Measurements from ENCODE around the gene IFITM10. TPM values are rescaled to one million over a fixed set of nuclear protein-coding genes. Genes with fewer than 3 reads are reported as not detected.

Gene IFITM10
- total and polyA plus RNA-seq, 4 donors: 3.4 to 15.8 (median 8.6) TPM

DNA sequence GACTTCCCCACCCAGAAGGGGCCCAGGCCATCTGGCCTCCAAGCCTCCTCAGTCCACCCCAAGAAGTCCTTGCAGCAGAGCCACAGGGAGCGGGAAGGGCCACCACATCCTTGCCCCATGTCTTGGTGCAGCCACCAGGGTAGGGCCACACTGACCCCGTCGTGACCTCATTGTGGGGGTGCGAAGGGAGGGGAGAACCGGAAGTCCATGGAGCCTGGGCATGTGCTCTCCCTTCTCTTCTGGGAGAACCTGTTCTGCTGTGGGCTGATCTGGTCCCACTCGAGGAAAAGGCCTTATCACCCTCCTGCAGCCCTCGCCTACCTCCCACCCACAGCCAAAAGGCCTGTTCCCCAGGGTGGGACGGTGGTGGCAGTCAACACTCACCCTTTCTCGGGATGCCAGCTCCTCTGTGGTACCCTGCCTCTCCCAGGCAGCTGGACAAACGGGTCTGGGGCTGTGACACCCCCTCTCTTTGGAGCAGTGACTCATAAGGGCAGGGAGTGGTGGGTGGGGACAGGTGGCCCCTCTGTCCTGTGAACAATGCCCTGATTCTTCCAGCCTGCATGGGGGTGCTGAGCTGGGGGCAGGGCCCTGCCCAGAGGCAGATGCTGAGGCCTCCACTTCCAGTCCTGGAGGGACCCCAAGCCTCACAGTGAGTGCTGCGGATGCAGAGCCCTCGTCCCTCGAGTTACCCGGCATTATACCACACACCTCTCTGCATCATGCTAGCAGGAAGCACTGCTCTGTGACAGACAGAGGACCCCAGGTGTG, 27.9 kb upstream of the IFITM10 start:
- DNase-seq (ENCODE audit: low read depth in 4 of 6, low spot score in 6 of 6): no peak
- no peaks in the 10 kb centered on the region for H3K27me3 ChIP-seq (ENCODE audit: control insufficient read depth, insufficient read depth, low read length)
- WGBS (ENCODE audit: insufficient coverage): 87% methylated on average over 9 of the region's 14 CpGs

DNA sequence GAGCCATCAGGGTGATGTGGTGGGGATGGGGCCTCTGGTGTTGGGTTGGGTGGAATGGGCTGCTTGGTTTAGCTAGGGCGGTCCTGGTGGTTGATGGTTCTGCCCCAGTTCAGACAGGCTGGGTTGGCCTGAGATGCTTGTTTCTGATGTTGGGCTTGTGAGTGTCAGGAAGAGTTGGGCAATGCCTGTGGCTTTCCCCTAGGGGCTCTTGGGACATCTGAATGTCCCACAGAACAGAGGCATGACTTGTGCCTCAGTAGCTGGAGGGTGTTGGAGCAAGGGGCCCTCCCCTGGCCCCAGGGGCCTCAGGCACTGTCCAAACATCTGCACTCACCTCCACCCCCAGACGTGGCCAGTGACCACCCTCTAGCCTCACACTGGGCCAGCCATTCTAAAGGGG, 27.3 kb upstream of the IFITM10 start:
- H3K27me3 ChIP-seq (ENCODE audit: control insufficient read depth, insufficient read depth, low read length): no peaks in the 10 kb centered on the region
- no peak overlapping the region for H3K4me3 ChIP-seq (ENCODE audit: low read depth, low read length)
- DNase-seq (ENCODE audit: low read depth in 4 of 6, low spot score in 6 of 6): no peak
- no peak overlapping the region for H3K27ac ChIP-seq (ENCODE audit: low read depth, low read length)
- peaks cover 12% of the 10 kb centered on the region for H3K4me1 ChIP-seq (ENCODE audit: control insufficient read depth, insufficient read depth, low read length)
- H3K9me3 ChIP-seq (ENCODE audit: control insufficient read depth, insufficient read depth, low read length): no peaks in the 10 kb centered on the region
- WGBS (ENCODE audit: insufficient coverage): 69% methylated on average over 2 of the region's 2 CpGs
- no peaks in the 10 kb centered on the region for H3K36me3 ChIP-seq (ENCODE audit: control insufficient read depth, insufficient read depth, low read length)

More for the DNA sequence above, 27.9 kb upstream of the IFITM10 start:
- Histone ChIP-seq H3K36me3 (ENCODE audit: control insufficient read depth, insufficient read depth, low read length) (no peaks in the 10 kb centered on the region), H3K27ac (ENCODE audit: low read depth, low read length) (no peak overlapping the region), H3K4me3 (ENCODE audit: low read depth, low read length) (no peak overlapping the region), H3K4me1 (ENCODE audit: control insufficient read depth, insufficient read depth, low read length) (peaks cover 12% of the 10 kb centered on the region), H3K9me3 (ENCODE audit: control insufficient read depth, insufficient read depth, low read length) (no peaks in the 10 kb centered on the region)

DNA sequence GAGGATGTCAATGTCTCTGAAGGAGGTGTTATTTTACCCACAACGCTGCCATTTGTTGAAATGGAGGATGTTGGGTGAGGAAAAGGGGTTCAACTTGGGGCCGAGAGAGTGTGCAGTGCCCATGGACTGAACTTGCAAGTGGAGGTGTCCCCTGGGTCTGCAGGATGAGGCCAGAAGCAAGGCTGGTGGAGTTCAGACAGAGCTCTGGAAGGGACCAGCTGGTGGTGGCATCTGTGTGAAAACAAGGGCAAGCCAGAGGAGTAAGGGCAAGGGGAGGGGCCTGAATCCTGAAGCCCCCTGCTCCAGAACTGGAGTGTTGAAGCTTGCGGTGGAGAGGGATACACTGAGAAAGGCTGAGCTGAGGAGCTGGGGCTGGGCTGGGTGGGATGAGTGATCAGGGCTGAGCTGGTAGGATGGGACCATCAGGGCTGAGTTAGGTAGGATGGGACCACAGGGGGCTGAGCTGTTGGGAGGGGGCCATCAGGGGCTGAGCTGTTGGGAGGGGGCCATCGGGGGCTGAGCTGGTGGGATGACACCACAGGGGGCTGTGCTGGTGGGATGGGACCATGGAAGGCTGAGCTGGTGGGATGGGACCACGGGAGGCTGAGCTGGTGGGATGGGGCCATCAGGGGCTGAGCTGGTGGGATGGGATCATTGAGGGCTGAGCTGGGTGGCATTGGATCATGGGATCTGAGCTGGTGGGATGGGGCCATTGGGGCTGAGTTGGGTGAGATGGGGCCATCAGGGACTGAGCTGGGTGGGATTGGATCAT, 26.7 kb upstream of the IFITM10 start:
- no peak overlapping the region for H3K27ac ChIP-seq (ENCODE audit: low read depth, low read length)
- no peak for DNase-seq (ENCODE audit: low read depth in 4 of 6, low spot score in 6 of 6)
- no peaks in the 10 kb centered on the region for H3K36me3 ChIP-seq (ENCODE audit: control insufficient read depth, insufficient read depth, low read length)
- peaks cover 12% of the 10 kb centered on the region for H3K4me1 ChIP-seq (ENCODE audit: control insufficient read depth, insufficient read depth, low read length)
- H3K27me3 ChIP-seq (ENCODE audit: control insufficient read depth, insufficient read depth, low read length): no peaks in the 10 kb centered on the region
- WGBS (ENCODE audit: insufficient coverage): 88% methylated on average over 5 of the region's 5 CpGs
- no peaks in the 10 kb centered on the region for H3K9me3 ChIP-seq (ENCODE audit: control insufficient read depth, insufficient read depth, low read length)
- H3K4me3 ChIP-seq (ENCODE audit: low read depth, low read length): no peak overlapping the region

DNA sequence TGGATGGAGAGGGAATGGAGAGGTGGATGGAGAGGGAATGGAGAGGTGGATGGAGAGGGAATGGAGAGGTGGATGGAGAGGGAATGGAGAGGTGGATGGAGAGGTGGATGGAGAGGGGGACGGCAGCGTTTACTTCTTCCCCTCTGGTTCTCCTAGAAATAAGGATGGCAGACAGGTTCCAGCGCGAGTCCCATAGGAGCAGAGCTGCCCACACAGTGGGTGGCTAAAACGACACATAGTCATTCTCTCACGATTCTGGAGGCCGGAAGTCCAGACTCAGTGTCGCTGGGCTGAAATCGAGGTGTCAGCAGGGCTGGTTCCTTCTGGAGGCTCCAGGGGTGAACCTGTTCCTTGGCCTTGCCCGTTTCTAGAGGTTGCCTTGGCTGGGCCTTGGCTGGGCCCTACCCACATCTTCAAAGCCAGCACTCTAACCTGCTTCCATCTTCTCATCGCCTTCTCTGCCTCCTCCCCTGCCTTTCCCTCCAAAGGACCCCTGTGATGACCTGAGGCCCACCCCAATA, 26.0 kb upstream of the IFITM10 start:
- no peaks in the 10 kb centered on the region for H3K27me3 ChIP-seq (ENCODE audit: control insufficient read depth, insufficient read depth, low read length)
- no peaks in the 10 kb centered on the region for H3K36me3 ChIP-seq (ENCODE audit: control insufficient read depth, insufficient read depth, low read length)
- DNase-seq (ENCODE audit: low read depth in 4 of 6, low spot score in 6 of 6): no peak
- 87% methylated on average over 9 of the region's 11 CpGs for WGBS (ENCODE audit: insufficient coverage)
- H3K4me3 ChIP-seq (ENCODE audit: low read depth, low read length): no peak overlapping the region
- H3K27ac ChIP-seq (ENCODE audit: low read depth, low read length): no peak overlapping the region
- H3K9me3 ChIP-seq (ENCODE audit: control insufficient read depth, insufficient read depth, low read length): no peaks in the 10 kb centered on the region
- H3K4me1 ChIP-seq (ENCODE audit: control insufficient read depth, insufficient read depth, low read length): peaks cover 8% of the 10 kb centered on the region

DNA sequence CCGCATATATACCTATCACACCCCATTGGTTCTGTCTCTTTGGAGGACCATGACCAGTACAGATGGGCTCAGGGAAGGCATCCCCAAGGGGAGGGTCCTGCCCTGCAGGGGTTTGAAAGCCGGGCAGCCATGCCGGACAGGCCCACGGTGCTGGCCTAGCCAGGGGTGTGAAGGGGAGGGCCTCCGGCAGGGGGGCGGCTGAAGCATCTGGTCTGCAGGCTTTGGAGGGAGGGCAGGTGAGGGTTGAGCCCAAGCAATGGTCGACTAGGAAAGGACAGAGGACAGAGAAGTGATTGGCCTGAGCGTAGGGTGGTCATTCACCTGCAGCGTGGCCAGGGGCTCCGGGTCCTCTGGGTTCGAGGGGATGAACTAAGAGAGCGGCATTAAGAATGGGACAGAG, 24.5 kb upstream of the IFITM10 start:
- Histone ChIP-seq H3K36me3 (ENCODE audit: control insufficient read depth, insufficient read depth, low read length) (no peaks in the 10 kb centered on the region), H3K9me3 (ENCODE audit: control insufficient read depth, insufficient read depth, low read length) (no peaks in the 10 kb centered on the region), H3K27ac (ENCODE audit: low read depth, low read length) (no peak overlapping the region), H3K4me1 (ENCODE audit: control insufficient read depth, insufficient read depth, low read length) (no peaks in the 10 kb centered on the region), H3K4me3 (ENCODE audit: low read depth, low read length) (no peak overlapping the region), H3K27me3 (ENCODE audit: control insufficient read depth, insufficient read depth, low read length) (no peaks in the 10 kb centered on the region)
- DNase-seq (ENCODE audit: low read depth in 4 of 6, low spot score in 6 of 6): no peak
- 75% methylated on average over 11 of the region's 12 CpGs for WGBS (ENCODE audit: insufficient coverage)

DNA sequence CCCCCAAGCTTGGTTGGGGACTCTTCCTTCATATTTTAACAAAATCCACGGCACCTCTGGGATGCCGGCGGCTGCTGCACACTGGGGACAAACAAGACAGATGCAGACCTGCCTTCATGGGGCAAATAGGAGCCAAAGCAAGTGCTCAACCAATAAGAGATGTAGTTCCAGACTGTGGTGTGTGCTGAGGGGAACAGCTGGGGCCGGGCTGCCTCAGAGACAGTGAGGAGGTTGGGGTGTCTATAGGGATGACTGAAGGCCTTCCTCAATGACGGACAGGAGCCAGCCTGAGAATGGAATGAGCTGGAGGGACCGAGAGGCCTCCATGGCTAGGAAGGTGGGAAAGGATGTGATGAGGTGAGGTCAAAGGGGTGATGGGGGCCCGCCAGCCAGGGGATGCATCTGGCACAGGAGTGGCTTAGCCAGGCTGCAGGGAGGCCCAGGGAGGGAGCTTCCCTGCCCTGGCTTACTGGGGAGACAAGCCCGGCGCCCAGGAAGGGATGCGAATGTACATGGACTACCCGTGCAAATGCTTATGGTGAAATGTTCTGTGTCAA, 23.7 kb upstream of the IFITM10 start:
- Histone ChIP-seq H3K36me3 (ENCODE audit: control insufficient read depth, insufficient read depth, low read length) (no peaks in the 10 kb centered on the region), H3K4me1 (ENCODE audit: control insufficient read depth, insufficient read depth, low read length) (no peaks in the 10 kb centered on the region), H3K27me3 (ENCODE audit: control insufficient read depth, insufficient read depth, low read length) (no peaks in the 10 kb centered on the region), H3K27ac (ENCODE audit: low read depth, low read length) (no peak overlapping the region), H3K4me3 (ENCODE audit: low read depth, low read length) (no peak overlapping the region), H3K9me3 (ENCODE audit: control insufficient read depth, insufficient read depth, low read length) (no peaks in the 10 kb centered on the region)
- DNase-seq (ENCODE audit: low read depth in 4 of 6, low spot score in 6 of 6): no peak
- WGBS (ENCODE audit: insufficient coverage): 90% methylated on average over 8 of the region's 11 CpGs

DNA sequence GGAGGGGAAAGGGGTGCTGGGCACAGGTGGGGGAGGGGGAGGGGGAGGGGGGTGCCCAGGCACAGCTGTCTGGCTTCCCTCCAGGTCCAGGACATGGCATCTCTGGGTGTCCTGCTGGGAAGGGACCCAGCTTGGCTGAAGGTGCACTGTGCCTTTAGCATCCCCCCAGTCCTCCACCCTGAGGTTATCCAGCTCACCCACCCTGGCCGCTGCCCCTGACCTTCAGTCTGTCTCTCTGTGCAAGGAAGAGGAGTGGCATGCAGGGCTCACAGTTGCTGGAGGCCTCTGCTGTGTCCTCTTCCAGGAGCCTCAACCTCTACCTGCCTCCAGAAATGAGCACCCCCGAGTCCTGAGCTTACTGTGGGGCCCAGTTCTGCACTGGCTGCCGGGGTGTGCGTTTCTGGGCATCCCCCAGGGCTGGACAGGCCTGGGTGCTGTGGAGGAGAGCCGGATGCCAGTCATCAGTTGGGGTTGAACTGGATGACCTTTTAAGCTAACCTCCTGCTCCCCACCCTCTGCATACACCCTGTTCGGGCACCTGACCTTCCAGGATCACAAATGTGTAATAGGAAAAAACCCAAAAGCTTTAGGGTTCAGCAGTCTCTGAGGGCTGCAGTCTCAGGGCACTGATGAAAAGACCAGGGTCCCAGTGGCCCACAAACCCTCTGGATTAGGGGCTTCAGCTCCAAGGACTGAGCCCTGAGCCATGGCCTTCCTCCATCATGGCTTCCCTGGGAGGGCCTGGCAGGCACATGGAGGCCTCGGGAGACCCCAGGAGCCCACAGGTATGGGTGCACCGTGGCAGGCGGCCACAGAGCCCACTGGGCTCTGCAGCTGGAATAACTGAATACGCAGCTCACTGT, 23.0 kb upstream of the IFITM10 start:
- Histone ChIP-seq H3K4me1 (ENCODE audit: control insufficient read depth, insufficient read depth, low read length) (no peaks in the 10 kb centered on the region), H3K4me3 (ENCODE audit: low read depth, low read length) (no peak overlapping the region), H3K9me3 (ENCODE audit: control insufficient read depth, insufficient read depth, low read length) (no peaks in the 10 kb centered on the region), H3K27ac (ENCODE audit: low read depth, low read length) (no peak overlapping the region), H3K36me3 (ENCODE audit: control insufficient read depth, insufficient read depth, low read length) (no peaks in the 10 kb centered on the region), H3K27me3 (ENCODE audit: control insufficient read depth, insufficient read depth, low read length) (no peaks in the 10 kb centered on the region)
- WGBS (ENCODE audit: insufficient coverage): 76% methylated on average over 9 of the region's 10 CpGs
- DNase-seq (ENCODE audit: low read depth in 4 of 6, low spot score in 6 of 6): no peak

DNA sequence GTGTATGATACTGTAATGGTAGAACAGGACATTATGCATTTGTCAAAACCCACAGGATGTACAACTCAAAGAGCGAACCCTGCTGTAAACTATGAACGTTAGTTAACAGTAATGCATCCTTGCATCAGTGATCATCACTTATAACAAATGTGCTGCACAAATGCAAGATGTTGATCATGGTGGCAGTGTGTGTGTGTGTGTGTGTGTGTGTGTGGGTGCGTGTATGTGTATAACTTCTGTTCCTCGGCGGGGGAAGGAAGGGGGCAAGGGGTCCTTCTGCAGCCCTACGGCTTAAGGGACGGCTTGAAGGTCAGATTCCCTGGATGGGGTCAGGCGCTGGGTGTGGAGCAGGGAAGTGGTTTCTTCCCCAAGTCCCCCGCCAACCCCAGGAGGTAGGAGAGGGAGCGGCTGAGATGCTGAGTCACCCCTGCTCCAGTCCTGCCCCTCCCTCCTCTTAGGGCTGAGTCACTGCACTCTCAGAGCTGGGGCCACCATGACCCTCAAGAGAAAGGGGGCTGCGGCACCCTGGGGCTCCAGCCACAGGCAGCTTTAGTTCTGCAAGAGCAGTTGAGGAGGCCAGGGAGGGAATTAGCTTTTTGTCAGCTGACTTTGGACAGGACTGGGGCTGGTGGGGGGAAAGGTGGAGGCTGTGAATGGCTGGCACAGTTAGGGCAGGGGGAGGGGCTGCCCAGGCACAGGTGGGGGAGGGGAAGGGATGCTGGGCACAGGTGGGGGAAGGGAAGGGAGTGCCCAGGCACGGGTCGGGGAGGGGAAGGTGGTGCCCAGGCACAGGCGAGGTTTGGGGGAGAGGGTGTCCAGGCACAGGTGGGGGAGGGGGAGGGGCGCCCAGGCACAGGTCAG, 22.1 kb upstream of the IFITM10 start:
- 22% methylated on average over 6 of the region's 15 CpGs for WGBS (ENCODE audit: insufficient coverage)
- DNase-seq (ENCODE audit: low read depth in 4 of 6, low spot score in 6 of 6): no peak
- no peaks in the 10 kb centered on the region for H3K27me3 ChIP-seq (ENCODE audit: control insufficient read depth, insufficient read depth, low read length)
- no peak overlapping the region for H3K4me3 ChIP-seq (ENCODE audit: low read depth, low read length)
- H3K4me1 ChIP-seq (ENCODE audit: control insufficient read depth, insufficient read depth, low read length): no peaks in the 10 kb centered on the region
- H3K9me3 ChIP-seq (ENCODE audit: control insufficient read depth, insufficient read depth, low read length): no peaks in the 10 kb centered on the region
- H3K27ac ChIP-seq (ENCODE audit: low read depth, low read length): no peak overlapping the region
- no peaks in the 10 kb centered on the region for H3K36me3 ChIP-seq (ENCODE audit: control insufficient read depth, insufficient read depth, low read length)
